A549 (cell line): ENCODE results near the gene EFCAB5.

Experiments
- BHLHE40 ChIP-seq: IDR thresholded peaks from 2 replicates; pipeline ENCODE4 v1.6.1; 2012; ENCODE audit warnings: low read depth, low read length, inconsistent platforms
- CHD2 ChIP-seq: fragments of 150-350 bp; IDR thresholded peaks from 2 replicates; pipeline ENCODE4 v1.6.1; 2014; ENCODE audit warnings: low read length; ENCODE audit not compliant: partially characterized antibody
- CHD4 ChIP-seq: fragments of 200-600 bp; sonication (generic); IDR thresholded peaks from 2 replicates; pipeline ENCODE4 v1.6.1; 2016; ENCODE audit warnings: antibody characterized with exemption, mild to moderate bottlenecking, borderline replicate concordance
- EHMT2 ChIP-seq: fragments of 200-600 bp; sonication (generic); IDR thresholded peaks from 2 replicates; pipeline ENCODE4 v1.6.1; 2016; ENCODE audit warnings: antibody characterized with exemption, low read depth, mild to moderate bottlenecking, moderate library complexity
- HOXB13 ChIP-seq: fragments of 250-450 bp; sonication (Bioruptor Pico); IDR thresholded peaks from 2 replicates; pipeline ENCODE4 v1.5.0; 2020; ENCODE audit warnings: low read depth, mild to moderate bottlenecking, moderate library complexity
- POLR2A ChIP-seq: IDR thresholded peaks from 2 replicates; pipeline ENCODE4 v1.6.1; 2012; ENCODE audit warnings: mild to moderate bottlenecking, low read length
- RCOR1 ChIP-seq: fragments of 150-350 bp; IDR thresholded peaks from 2 replicates; pipeline ENCODE4 v1.6.1; 2014; ENCODE audit warnings: antibody characterized with exemption, low read length, low read depth
- RFX5 ChIP-seq: fragments of 450-650 bp; IDR thresholded peaks from 2 replicates; pipeline ENCODE4 v1.7.1; 2014; ENCODE audit warnings: antibody characterized with exemption, mild to moderate bottlenecking, moderate library complexity
- SMC3 ChIP-seq: fragments of >200 bp; sonication (Bioruptor Twin); formaldehyde crosslinking; IDR thresholded peaks from 3 replicates; pipeline ENCODE4 v1.6.1; 2018; ENCODE audit warnings: inconsistent platforms
- ZSCAN20 ChIP-seq: fragments of 250-450 bp; sonication (Bioruptor Pico); IDR thresholded peaks from 2 replicates; pipeline ENCODE4 v1.8.0; 2022; ENCODE audit warnings: mild to moderate bottlenecking, moderate library complexity
- TF ChIP-seq, protein P1 (sequence below): fragments of >200 bp; sonication (Bioruptor Twin); formaldehyde crosslinking; IDR thresholded peaks from 3 replicates; pipeline ENCODE4 v1.5.1; 2016
- TF ChIP-seq, protein P2 (sequence below): IDR thresholded peaks from 2 replicates; pipeline ENCODE4 v1.6.1; 2012; ENCODE audit warnings: low read depth, borderline replicate concordance
- TF ChIP-seq, protein P3 (sequence below): IDR thresholded peaks from 2 replicates; pipeline ENCODE4 v1.6.1; 2012

DNA sequence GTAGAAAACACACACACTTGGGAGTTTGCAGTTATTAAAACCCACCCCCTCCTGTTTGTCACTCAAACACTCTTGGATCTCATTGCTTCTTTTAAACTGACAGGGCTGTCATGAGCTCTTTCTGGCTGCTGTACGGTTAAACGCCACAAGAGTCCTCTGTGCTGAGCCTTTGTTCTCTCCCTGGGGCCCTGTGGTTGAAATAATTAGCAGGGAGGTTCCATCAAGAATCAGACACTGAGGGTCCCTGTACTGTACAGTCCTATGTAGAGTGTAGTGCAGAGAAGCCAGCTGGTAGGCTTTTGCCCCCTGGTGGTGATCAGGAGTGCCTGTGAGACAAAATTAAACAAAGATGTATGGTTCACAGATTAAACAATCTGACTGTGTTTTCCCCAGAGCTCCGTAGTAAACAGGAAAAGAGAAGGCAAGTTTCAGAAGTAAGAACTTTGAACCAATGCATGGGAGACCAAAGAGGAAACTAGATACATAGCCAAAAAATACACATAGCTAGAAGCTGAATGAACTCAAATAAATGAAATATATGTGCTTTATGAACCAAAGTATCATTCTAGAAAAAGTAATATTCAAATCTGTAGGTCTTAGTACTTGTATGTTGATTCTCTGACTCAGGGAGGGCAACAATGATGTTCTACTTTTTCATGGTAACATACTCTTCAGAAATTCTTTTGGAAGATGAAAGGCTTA, 10.1 kb upstream of the EFCAB5 start:
- TF ChIP-seq, protein P1, sequence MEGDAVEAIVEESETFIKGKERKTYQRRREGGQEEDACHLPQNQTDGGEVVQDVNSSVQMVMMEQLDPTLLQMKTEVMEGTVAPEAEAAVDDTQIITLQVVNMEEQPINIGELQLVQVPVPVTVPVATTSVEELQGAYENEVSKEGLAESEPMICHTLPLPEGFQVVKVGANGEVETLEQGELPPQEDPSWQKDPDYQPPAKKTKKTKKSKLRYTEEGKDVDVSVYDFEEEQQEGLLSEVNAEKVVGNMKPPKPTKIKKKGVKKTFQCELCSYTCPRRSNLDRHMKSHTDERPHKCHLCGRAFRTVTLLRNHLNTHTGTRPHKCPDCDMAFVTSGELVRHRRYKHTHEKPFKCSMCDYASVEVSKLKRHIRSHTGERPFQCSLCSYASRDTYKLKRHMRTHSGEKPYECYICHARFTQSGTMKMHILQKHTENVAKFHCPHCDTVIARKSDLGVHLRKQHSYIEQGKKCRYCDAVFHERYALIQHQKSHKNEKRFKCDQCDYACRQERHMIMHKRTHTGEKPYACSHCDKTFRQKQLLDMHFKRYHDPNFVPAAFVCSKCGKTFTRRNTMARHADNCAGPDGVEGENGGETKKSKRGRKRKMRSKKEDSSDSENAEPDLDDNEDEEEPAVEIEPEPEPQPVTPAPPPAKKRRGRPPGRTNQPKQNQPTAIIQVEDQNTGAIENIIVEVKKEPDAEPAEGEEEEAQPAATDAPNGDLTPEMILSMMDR, result peak; percentile 99
- TF ChIP-seq SMC3 (peak; percentile 99), BHLHE40 (no peak), RCOR1 (no peak), POLR2A (no peak), EHMT2 (no peak), CHD2 (no peak), RFX5 (no peak), HOXB13 (CRISPR knock-in tag) (no peak), ZSCAN20 (CRISPR knock-in tag) (no peak), CHD4 (no peak)
- TF ChIP-seq, protein P2, sequence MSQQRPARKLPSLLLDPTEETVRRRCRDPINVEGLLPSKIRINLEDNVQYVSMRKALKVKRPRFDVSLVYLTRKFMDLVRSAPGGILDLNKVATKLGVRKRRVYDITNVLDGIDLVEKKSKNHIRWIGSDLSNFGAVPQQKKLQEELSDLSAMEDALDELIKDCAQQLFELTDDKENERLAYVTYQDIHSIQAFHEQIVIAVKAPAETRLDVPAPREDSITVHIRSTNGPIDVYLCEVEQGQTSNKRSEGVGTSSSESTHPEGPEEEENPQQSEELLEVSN, result peak; percentile 51; the same call in 1 of the 2 replicates
- TF ChIP-seq, protein P3, sequence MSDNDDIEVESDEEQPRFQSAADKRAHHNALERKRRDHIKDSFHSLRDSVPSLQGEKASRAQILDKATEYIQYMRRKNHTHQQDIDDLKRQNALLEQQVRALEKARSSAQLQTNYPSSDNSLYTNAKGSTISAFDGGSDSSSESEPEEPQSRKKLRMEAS, result peak; percentile 47
